ENCODE measurements around the gene SEC63. TPM values are rescaled to one million over a fixed set of nuclear protein-coding genes. Genes with fewer than 3 reads are reported as not detected.

The SEC63 gene
- total RNA-seq, 1 experiment from 2014 or later, result 124 TPM

DNA sequence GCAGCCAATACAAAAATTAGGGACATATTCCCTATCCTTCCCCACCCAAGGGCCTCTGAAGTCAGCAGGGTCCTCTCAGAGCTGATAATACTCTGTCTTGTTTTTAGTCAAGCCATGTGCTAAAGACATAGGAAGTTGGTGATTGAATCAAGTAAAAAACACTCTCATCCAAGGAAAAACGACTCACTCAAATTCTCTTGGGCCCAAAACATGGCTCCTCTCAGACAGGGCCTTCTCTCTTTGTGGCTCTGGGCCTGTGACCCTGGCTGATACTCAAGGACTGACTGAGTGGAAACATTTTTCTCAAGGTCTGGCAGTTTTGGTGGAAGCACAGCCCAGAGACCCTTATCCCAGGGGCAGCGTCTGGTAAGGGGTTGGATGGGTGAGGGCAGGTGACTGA lies 127.9 kb downstream of the SEC63 start:
- no peaks in the 10 kb centered on the region for H3K4me1 Mint-ChIP-seq (ENCODE audit: low read depth, unreplicated experiment)
- ChIA-PET POLR2A (interaction anchor here (0.7 kb wide), 1 partner anchor 86 kb away, joined by 10 read pairs; no protein-coding TSS in a partner anchor), CTCF (no interaction called here)
- H3K27me3 ChIP-seq (replicated peaks; ENCODE audit: control insufficient read depth, insufficient read depth, low read length), result no peaks in the 10 kb centered on the region
- H3K4me3 Mint-ChIP-seq (ENCODE audit: unreplicated experiment), result no peak overlapping the region
- no peaks in the 10 kb centered on the region for H3K36me3 ChIP-seq (ENCODE audit: control insufficient read depth, insufficient read depth, low read length)
- H3K36me3 Mint-ChIP-seq (ENCODE audit: insufficient read depth, unreplicated experiment), result no peaks in the 10 kb centered on the region
- TF ChIP-seq, protein P1, sequence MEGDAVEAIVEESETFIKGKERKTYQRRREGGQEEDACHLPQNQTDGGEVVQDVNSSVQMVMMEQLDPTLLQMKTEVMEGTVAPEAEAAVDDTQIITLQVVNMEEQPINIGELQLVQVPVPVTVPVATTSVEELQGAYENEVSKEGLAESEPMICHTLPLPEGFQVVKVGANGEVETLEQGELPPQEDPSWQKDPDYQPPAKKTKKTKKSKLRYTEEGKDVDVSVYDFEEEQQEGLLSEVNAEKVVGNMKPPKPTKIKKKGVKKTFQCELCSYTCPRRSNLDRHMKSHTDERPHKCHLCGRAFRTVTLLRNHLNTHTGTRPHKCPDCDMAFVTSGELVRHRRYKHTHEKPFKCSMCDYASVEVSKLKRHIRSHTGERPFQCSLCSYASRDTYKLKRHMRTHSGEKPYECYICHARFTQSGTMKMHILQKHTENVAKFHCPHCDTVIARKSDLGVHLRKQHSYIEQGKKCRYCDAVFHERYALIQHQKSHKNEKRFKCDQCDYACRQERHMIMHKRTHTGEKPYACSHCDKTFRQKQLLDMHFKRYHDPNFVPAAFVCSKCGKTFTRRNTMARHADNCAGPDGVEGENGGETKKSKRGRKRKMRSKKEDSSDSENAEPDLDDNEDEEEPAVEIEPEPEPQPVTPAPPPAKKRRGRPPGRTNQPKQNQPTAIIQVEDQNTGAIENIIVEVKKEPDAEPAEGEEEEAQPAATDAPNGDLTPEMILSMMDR (IDR thresholded peaks at IDR 0.05; ENCODE audit: insufficient read depth in 1 of 2, low read depth in 1 of 2, low read length in 1 of 2, severe bottlenecking in 1 of 2, unreplicated experiment in 1 of 2), result no peak
- H3K4me1 ChIP-seq, result no peaks in the 10 kb centered on the region
- no TSS peak for BruUV-seq (replicated peaks)
- no peaks in the 10 kb centered on the region for H3K27me3 Mint-ChIP-seq (ENCODE audit: insufficient read depth, unreplicated experiment)
- intact Hi-C loops (cut with micrococcal nuclease; ENCODE audit: unreplicated experiment), result no loop called here
- no peak for DNase-seq
- no peak overlapping the region for H3K27ac Mint-ChIP-seq (ENCODE audit: unreplicated experiment)
- H3K4me3 ChIP-seq (ENCODE audit: low read depth, low read length), result no peak overlapping the region
- H3K9me3 ChIP-seq, result no peaks in the 10 kb centered on the region
- H3K9me3 Mint-ChIP-seq (ENCODE audit: unreplicated experiment), result no peaks in the 10 kb centered on the region

DNA sequence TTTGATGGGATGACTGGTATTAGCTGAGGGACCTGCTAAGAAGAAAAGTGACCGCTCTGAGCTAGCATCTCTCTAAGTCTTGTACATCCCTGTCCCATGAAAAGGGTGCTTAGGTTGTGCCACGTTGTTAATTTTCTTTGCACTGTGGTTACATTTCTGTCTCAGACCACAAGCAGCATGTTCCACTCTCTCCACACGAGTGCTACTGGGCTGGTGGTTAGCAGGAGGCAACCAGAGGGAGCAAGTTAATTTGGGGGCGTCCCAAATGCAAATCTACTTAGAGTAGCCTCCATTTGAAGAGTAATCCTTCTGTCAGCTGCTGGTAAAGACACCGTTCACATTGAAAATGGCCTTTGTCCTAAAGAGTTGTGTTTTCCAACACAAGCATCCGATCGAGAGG lies 130.5 kb downstream of the SEC63 start:
- no peaks in the 10 kb centered on the region for H3K36me3 ChIP-seq (ENCODE audit: control insufficient read depth, insufficient read depth, low read length)
- no peaks in the 10 kb centered on the region for H3K4me1 Mint-ChIP-seq (ENCODE audit: low read depth, unreplicated experiment)
- H3K4me3 ChIP-seq (ENCODE audit: low read depth, low read length), result no peak overlapping the region
- BruUV-seq (replicated peaks), result no TSS peak
- H3K27me3 ChIP-seq (replicated peaks; ENCODE audit: control insufficient read depth, insufficient read depth, low read length), result no peaks in the 10 kb centered on the region
- DNase-seq, result no peak
- no peaks in the 10 kb centered on the region for H3K4me1 ChIP-seq
- no peaks in the 10 kb centered on the region for H3K27me3 Mint-ChIP-seq (ENCODE audit: insufficient read depth, unreplicated experiment)
- no peak overlapping the region for H3K4me3 Mint-ChIP-seq (ENCODE audit: unreplicated experiment)
- H3K36me3 Mint-ChIP-seq (ENCODE audit: insufficient read depth, unreplicated experiment), result no peaks in the 10 kb centered on the region
- no peak overlapping the region for H3K27ac Mint-ChIP-seq (ENCODE audit: unreplicated experiment)
- intact Hi-C loops (cut with micrococcal nuclease; ENCODE audit: unreplicated experiment), result no loop called here
- no peaks in the 10 kb centered on the region for H3K9me3 Mint-ChIP-seq (ENCODE audit: unreplicated experiment)
- H3K9me3 ChIP-seq, result no peaks in the 10 kb centered on the region
- TF ChIP-seq, protein P1 (IDR thresholded peaks at IDR 0.05; ENCODE audit: insufficient read depth in 1 of 2, low read depth in 1 of 2, low read length in 1 of 2, severe bottlenecking in 1 of 2, unreplicated experiment in 1 of 2), result no peak
- ChIA-PET CTCF (interaction anchor here (0.9 kb wide), 1 partner anchor 21 kb away, joined by 3 read pairs; no protein-coding TSS in a partner anchor), POLR2A (no interaction called here)

DNA sequence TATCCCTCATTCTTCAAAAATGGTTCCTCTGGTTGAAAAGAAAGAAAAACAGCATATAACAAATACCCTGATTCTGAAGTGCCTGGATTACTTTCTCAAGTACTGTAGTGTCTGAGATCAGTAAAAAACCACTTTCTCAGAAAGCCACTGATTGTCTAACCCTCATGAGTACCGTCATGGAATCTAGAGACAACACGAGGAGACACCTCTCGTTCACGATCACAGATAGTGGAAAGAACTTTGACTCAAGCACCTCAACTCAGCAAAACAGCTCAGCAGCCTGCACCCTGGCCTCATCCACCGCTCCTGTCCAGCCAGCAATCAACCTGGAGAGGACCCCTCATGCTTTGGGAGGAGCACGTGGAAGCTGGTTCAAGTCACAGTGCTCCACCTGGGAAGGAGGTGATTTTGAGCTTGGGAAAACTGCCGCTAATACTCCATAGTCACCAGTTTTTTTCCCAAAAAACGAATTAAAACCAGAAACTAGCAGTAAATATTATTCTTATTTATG lies 134.9 kb downstream of the SEC63 start:
- Mint-ChIP-seq H3K9me3 (ENCODE audit: unreplicated experiment) (no peaks in the 10 kb centered on the region), H3K4me3 (ENCODE audit: unreplicated experiment) (no peak overlapping the region), H3K27ac (ENCODE audit: unreplicated experiment) (no peak overlapping the region), H3K36me3 (ENCODE audit: insufficient read depth, unreplicated experiment) (no peaks in the 10 kb centered on the region), H3K27me3 (ENCODE audit: insufficient read depth, unreplicated experiment) (no peaks in the 10 kb centered on the region), H3K4me1 (ENCODE audit: low read depth, unreplicated experiment) (no peaks in the 10 kb centered on the region)
- DNase-seq, result no peak
- TF ChIP-seq, protein P1 (IDR thresholded peaks at IDR 0.05; ENCODE audit: insufficient read depth in 1 of 2, low read depth in 1 of 2, low read length in 1 of 2, severe bottlenecking in 1 of 2, unreplicated experiment in 1 of 2), result no peak
- BruUV-seq (replicated peaks), result no TSS peak
- ChIA-PET CTCF (no interaction called here), POLR2A (no interaction called here)
- no peak overlapping the region for H3K4me3 ChIP-seq (ENCODE audit: low read depth, low read length)
- H3K4me1 ChIP-seq, result peaks cover 17% of the 10 kb centered on the region
- H3K27me3 ChIP-seq (replicated peaks; ENCODE audit: control insufficient read depth, insufficient read depth, low read length), result no peaks in the 10 kb centered on the region
- intact Hi-C loops (cut with micrococcal nuclease; ENCODE audit: unreplicated experiment), result no loop called here
- H3K36me3 ChIP-seq (ENCODE audit: control insufficient read depth, insufficient read depth, low read length), result no peaks in the 10 kb centered on the region
- no peaks in the 10 kb centered on the region for H3K9me3 ChIP-seq
